HL-60 (cell line): Measurements from ENCODE around the gene SENP7.
A peak's percentile ranks its signal among the peaks of the same experiment; 100 is the strongest.

Experiments
- CTCF ChIP-seq: IDR thresholded peaks from one replicate; pipeline ENCODE4 v1.5.1; 2011; ENCODE audit warnings: low read length, control low read depth, inconsistent platforms; ENCODE audit not compliant: insufficient read depth
- GABPA ChIP-seq: IDR thresholded peaks from 2 replicates; pipeline ENCODE4 v1.6.1; 2012; ENCODE audit warnings: low read depth
- POLR2AphosphoS5 ChIP-seq: IDR thresholded peaks from 2 replicates; pipeline ENCODE4 v1.6.1; 2012; ENCODE audit warnings: low read depth
- REST ChIP-seq: IDR thresholded peaks from 2 replicates; pipeline ENCODE4 v1.6.1; 2012; ENCODE audit warnings: low read depth; ENCODE audit not compliant: insufficient replicate concordance
- SPI1 ChIP-seq: IDR thresholded peaks from 2 replicates; pipeline ENCODE4 v1.6.1; 2012; ENCODE audit warnings: low read depth, mild to moderate bottlenecking, borderline replicate concordance

GRCh38 chr3:101381809-101382208 is 131.2 kb downstream of the SENP7 start:
- TF ChIP-seq CTCF, result peak; percentile 2
- no peak for TF ChIP-seq POLR2AphosphoS5
- TF ChIP-seq GABPA, result no peak
- no peak for TF ChIP-seq REST
- no peak for TF ChIP-seq SPI1
